H54 (cell line): Measurements from ENCODE around the gene SRL.
"Not testable (repeated sequence)": the region's sequence is repeated elsewhere in the genome, so short reads cannot be mapped to it uniquely, and the experiment has no call there.

Source experiments
- DNase-seq: peaks from one replicate; pipeline ENCODE4 v3.0.0; 2011; ENCODE audit warnings: low spot score, mixed read lengths; ENCODE audit not compliant: insufficient read length
- FAIRE-seq: peaks from 3 replicates; lab custom pipeline; 2011; peaks lifted over from hg19 to GRCh38; lab: Jason Lieb, UNC
- POLR2A ChIP-seq: IDR thresholded peaks from 2 replicates; pipeline ENCODE4 v1.6.1; 2011; ENCODE audit warnings: low read depth, mild to moderate bottlenecking, low read length

SRL gene

GRCh38 chr16:4166821-4167220 is 75.1 kb downstream of the SRL start:
- FAIRE-seq (no peak), DNase-seq (no peak)
- TF ChIP-seq POLR2A: no peak

- no peak for FAIRE-seq
- no peak for TF ChIP-seq POLR2A
- no peak for DNase-seq
Observed at GRCh38 chr16:4160658-4161430, 81.0 kb downstream of the SRL start.

GRCh38 chr16:4159726-4160125 is 82.2 kb downstream of the SRL start:
- DNase-seq (no peak), FAIRE-seq (no peak)
- TF ChIP-seq POLR2A: no peak

- FAIRE-seq (no peak), DNase-seq (no peak)
- no peak for TF ChIP-seq POLR2A
Observed at GRCh38 chr16:4158143-4159093, 83.5 kb downstream of the SRL start.

GRCh38 chr16:4157376-4157825 is 84.5 kb downstream of the SRL start:
- DNase-seq: no peak
- TF ChIP-seq POLR2A: no peak
- no peak for FAIRE-seq

GRCh38 chr16:4156503-4156902 is 85.4 kb downstream of the SRL start:
- FAIRE-seq, DNase-seq: not testable (repeated sequence)

GRCh38 chr16:4153364-4153763 is 88.5 kb downstream of the SRL start:
- FAIRE-seq, DNase-seq: not testable (repeated sequence)

GRCh38 chr16:4152267-4152666 is 89.6 kb downstream of the SRL start:
- no peak for TF ChIP-seq POLR2A
- no peak for FAIRE-seq

GRCh38 chr16:4147236-4147635 is 94.6 kb downstream of the SRL start:
- DNase-seq (no peak), FAIRE-seq (no peak)
- TF ChIP-seq POLR2A: no peak

More at GRCh38 chr16:4152267-4152666, 89.6 kb downstream of the SRL start:
- DNase-seq: no peak

GRCh38 chr16:4142268-4142667 is 99.6 kb downstream of the SRL start:
- no peak for FAIRE-seq
- TF ChIP-seq POLR2A: no peak
- DNase-seq: no peak

GRCh38 chr16:4141604-4142003 is 100.3 kb downstream of the SRL start:
- no peak for FAIRE-seq
- DNase-seq: no peak
- no peak for TF ChIP-seq POLR2A

GRCh38 chr16:4140652-4141051 is 101.2 kb downstream of the SRL start:
- FAIRE-seq: no peak
- no peak for TF ChIP-seq POLR2A
- DNase-seq: no peak

- FAIRE-seq (no peak), DNase-seq (no peak)
- TF ChIP-seq POLR2A: no peak
Observed at GRCh38 chr16:4139968-4140367, 101.9 kb downstream of the SRL start.
